Glomerular visceral epithelial cell (primary cell): ENCODE results near the gene KBTBD13.

Experiments
- DNase-seq: peaks from one replicate; pipeline ENCODE4 v3.0.0-alpha.2; 2016; ENCODE audit errors: extremely low spot score

Gene KBTBD13

DNA sequence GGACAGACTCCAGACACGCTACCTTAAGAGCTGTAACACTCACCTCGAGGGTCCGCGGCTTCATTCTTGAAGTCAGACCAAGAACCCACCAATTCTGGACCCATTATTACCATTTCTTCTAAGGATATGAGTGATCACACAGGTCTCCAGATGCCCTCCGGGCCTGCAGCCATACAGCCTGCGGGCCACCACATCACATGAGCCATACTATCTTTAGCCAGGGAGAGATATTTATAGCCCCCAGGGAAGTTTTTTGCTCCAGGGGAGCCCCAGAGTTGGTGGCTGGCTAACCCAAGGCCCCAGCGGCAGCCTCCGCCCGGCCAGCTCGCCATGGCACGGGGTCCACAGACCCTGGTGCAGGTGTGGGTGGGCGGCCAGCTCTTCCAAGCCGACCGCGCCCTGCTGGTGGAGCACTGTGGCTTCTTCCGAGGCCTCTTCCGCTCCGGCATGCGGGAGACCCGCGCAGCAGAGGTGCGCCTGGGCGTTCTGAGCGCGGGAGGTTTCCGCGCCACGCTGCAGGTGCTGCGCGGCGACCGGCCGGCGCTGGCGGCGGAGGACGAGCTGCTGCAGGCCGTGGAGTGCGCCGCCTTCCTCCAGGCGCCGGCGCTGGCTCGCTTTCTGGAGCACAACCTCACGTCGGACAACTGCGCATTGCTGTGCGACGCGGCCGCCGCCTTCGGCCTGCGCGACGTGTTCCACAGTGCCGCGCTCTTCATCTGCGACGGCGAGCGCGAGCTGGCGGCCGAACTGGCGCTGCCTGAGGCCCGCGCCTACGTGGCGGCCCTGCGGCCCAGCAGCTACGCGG lies at the start of gene KBTBD13:
Gene KBTBD13, plus strand, starts transcription at position 261 of the 805 bp plus-strand sequence. Its CDS starts 70 bp downstream, at position 331.
- no peak for DNase-seq

DNA sequence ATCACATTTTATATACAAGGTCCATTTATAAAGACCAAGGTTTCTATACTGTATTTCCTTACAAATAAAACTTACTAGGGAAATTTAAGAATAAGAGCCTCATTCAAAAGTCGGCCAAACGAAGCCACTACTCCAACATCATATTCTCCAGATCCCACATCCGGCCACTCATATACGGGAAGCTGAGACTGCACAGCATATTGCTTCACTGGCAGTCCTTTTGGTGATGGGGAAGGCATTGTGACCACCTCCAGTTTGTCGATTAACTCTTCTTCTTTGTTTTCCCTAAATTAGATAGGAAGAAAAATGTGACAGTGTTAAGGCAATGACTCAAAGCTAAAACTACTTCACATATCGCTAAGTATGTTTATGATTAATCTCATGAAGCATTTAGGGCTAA lies 49.8 kb upstream of the KBTBD13 start:
- DNase-seq, result peak; percentile 51

DNA sequence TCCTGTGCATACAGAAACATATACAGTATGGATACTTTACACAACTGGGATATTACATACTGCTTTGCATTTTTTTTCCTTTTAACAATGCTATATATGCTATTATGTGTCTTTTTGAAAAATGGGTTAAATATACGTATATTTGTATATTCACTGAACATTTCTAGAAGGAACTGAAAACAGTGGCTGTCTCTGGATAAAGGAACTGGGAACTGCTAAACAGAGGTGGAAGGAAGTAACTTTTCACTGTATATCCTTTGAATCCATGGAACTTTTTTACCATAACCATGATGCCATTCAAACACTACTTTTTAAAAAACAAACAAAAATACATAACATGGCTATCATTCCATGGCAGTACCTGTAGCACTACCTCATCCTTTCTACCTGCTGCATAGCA lies 49.0 kb upstream of the KBTBD13 start:
- no peak for DNase-seq

DNA sequence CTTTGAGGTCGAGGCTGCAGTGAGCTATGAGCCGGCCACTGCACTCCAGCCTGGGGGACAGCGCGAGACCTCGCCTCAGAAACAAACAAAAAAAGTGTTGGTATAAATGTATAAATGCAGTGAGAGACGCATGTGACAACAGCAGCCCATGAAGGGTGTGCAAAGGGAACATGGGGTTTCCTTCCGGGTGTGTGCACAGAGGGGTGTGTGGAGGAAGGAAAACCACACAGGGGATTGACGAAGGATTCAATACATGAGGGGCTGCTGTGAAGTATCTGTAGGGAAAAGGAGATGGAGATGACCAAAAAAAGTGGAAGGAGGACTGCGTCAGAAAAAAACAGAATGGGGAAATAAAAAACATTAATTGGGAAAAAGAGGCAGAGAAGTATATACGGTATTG lies 48.2 kb upstream of the KBTBD13 start:
- DNase-seq, result no peak

DNA sequence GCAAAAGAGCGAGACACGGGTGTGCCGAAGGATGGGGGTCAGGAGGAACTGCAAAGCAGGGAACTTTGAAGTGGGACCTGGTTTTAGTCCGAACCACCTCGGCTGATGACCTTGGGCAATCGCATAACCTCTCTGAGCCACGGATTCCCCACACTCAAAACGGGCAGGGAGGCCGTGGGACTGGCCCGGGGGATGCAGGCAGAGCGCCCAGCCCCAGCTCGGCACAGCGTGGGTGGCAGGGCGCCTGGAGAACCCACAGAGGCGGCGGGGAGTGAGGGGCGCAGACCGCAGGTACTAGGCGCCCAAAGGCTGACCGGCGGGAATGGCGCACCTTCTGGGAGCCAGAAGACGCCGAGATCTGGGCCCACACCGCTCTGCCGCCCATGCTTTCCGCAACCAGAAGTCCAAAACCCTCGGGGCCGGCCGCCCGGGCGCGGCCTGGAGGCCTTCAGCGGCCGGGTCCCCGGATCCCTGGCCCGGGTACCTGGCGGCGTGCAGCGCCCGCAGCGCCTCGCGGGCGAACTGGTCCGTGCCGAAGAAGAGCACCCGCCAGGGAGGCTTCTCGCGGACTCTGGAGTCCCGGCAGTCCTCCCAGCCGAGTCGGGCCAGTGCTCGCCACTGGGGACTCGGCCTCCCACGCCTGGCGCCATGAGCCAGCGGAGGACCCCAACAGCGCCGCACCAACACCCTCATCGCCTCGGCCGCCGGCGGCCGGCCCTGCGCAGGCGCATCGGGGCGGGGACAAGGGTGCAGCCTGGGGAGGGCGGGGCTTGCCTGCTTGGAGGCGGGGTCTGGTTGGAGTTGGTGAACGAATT lies 47.4 kb upstream of the KBTBD13 start, which contains the start of gene MTFMT:
Gene MTFMT, minus strand, starts transcription at position 719 of the 815 bp plus-strand sequence. Its CDS starts 26 bp downstream, at position 693.
- peak; percentile 86 for DNase-seq

DNA sequence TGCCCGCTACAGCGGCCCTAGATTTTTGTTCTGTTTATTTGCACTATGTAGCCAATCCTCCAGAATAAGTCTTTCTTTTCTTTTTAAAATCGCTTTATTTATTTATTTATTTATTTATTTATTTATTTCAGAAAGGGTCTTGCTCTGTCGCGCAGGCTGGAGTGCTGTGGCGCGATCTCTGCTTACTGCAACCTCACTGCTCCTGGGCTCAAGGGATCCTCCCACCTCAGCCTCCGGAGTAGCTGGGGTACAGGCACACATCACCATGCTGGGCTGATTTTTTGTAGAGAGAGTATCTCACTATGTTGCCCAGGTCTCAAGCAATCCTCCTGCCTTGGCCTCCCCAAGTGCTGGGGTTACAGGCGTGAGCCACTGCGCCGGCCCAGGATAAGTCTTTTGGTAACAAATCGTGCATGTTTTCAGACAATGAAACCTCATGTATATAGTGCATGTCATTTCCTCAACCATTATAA lies 46.8 kb upstream of the KBTBD13 start:
- DNase-seq, result no peak

DNA sequence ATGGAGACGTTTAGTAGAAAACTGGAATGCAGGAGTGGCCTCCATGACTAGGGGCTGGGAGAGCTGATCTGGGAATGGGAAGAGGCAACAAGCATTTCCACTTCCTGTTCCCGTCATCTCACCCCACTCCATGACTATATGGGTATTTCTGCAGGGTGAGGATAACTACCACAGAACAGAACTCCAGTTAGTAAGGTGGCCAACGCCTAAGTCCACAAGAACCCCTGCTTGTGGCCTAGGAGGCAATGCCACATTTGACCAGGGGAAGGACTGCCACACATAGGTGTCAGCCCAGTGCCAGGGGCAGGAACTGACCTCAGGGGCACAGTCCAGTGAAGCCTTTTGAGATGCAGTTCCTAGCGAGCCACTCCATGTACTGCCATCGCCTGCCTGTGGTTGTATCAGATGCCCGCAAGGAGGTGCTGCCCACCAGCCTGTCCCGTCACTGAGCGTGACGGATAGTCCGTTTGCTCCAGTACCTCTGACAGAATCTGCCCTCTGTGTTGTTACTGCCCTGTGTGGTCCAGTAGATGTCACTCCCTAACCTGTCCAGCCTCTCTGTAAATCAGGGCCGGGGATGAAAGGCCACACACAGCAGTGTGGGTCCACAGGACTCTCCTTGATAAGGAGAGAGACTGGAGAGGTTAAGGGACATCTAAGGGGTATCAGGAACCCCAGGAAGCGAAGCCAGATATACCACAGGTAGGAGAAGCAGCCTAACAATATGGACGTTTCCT lies 43.6 kb upstream of the KBTBD13 start:
- DNase-seq, result peak; percentile 89

DNA sequence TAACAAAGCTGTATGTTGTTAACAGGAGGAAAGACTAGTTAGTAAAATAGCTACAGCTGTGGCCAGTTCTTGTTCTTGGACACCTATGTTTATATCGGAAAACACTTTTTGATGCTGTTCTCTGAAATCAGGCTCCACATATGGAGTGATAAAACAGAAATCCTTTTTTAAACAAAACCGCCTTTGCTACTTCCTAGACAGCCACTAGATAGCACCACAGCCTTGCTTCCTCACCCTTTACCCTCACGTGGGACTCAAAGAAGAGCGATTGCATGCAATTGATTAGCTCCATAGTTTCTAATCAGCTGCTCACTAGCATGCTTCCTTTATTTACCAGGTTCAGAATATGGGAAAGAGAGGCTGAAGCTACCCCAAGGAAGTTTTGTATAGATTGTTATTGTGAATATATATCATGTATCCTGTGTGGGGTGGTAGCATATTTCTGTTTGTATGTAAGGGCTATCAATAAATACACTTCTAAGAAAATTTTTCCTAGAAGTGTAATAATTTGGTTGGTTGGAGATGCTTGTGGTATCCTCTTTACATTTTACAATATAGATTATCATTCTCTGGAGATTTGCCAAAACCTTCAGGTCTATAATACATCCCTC lies 42.8 kb upstream of the KBTBD13 start:
- peak; percentile 38 for DNase-seq

DNA sequence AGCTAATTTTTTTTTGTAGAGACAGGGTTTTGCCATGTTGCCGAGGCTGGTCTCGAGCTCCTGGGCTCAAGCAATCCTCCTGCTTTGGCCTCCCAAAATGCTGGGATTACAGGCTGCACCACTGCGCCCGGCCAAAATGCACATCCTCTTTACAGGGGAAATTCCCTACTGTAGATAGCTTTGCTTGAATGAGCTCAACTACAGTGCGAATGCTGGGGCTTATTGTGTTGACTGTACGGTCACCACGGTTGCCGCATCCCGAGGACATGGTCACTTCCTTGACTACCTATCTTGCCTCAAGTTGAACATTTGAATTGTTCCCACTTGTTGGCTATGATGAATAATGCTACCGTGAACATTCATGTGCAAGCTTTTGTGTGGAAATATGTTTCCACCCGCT lies 41.8 kb upstream of the KBTBD13 start:
- no peak for DNase-seq

DNA sequence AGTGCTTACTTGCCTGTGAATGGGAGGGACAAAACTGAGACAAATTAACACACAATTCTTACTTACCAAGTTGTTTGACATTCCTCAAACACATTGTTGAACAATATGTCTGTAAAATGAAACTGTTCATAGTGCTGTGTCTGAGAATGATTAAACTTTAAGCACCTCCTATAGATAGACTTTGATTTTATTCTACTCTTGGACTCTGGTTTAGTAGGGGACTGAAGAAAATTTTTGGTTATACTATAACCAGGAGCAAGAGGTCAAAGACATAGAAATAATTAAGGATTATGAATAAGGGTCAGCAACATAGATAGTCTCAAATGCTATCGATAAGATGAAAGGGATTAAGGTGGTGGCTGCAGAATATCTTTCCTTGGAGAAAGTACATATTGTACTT lies 39.2 kb upstream of the KBTBD13 start:
- no peak for DNase-seq

DNA sequence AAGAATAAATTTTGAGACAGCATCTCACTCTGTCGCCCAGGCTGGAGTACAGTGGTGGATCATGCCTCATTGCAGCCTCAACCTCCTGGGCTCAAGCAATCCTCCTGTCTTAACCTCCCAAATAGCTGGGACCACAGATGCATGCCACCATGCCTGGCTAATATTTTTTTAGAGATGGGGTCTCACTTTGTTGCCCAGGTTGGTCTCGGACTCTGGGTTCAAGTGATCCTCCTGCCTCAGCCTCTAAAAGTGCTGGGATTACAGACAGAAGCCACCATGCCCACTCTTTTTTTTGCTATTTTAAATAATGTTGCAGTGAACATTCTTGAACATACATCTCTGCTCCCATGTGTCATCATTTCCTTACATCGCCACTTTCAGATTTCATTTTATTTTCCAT lies 38.1 kb upstream of the KBTBD13 start:
- no peak for DNase-seq

DNA sequence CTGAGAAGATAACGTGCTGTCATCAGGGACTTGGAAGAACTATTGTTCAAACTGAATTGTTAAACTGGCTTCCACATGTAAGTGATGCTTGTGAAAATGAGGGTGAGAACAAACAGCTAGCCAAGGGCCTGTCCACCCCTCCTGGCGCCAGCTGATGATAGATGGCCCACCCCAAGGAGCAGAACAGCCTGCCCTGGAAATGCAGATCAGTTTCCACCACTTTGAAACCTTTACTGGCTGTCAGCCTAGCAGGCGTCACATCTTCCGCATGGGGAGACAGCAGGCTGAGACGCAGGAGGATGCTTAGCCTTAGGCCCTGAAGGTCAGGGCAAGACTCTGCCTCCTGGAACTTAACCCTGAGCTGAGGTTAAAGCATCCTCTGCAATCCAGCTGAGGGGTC lies 37.7 kb upstream of the KBTBD13 start:
- DNase-seq, result no peak

DNA sequence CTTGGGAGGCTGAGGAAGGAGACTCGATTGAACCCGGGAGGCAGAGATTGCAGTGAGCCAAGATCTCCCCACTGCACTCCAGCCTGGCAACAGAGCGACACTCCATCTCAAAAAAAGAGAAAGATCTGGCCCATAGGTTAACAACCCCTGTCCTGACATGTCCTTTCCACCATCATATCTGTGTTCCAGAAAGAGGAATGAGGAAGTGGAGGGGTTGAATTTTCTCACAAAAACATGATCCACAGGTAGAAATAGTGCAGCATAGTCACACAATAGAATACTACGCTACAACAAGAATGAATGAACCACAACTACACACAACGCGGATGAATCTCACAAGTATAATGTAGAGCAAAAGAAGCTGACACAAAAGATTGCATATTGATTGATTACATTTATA lies 36.1 kb upstream of the KBTBD13 start:
- no peak for DNase-seq

DNA sequence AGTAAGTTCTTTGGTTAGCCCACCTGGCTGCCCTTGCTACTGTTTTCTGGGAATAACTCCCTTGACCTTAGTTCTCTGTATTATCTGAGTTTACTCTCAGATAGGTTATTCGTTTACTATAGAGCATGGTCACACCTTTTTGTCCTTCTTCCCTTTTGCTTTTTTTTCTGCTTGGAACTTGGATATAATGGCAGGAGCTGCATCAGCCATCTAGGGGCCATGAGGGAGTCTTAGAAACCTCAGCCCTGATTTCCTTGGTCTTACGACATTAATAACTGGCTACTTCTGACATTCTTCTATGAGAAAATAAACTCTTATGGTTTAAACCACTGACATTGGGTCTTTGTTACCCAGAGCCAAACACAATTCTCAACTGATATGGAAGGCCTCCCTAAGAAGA lies 34.8 kb upstream of the KBTBD13 start:
- DNase-seq, result no peak

DNA sequence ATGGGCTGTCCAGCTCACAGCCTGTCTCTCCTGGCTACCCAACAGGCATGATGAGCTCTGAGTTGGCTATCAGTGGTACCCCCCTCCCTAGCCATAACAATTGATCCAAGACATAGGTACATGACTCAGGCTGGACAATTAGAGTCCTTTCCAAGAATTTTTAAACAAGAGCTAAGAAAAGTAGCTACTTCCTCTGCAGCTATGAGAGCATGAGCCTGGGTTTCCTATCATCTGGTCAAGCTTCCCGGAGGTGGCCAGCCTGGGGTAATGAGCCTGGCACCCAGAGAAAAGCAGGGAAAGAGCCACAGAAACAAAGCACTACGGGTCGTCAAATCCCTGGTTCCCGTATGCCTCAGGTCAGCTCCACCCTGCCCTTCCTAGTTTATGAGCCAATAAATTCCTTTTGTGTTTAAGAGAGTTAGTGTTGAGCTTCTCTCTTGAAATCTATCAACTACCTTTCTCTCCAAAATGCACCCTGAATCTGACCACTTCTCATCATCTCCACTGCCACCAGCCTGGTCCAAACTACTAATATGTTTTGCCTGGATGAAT lies 33.7 kb upstream of the KBTBD13 start:
- DNase-seq, result no peak

DNA sequence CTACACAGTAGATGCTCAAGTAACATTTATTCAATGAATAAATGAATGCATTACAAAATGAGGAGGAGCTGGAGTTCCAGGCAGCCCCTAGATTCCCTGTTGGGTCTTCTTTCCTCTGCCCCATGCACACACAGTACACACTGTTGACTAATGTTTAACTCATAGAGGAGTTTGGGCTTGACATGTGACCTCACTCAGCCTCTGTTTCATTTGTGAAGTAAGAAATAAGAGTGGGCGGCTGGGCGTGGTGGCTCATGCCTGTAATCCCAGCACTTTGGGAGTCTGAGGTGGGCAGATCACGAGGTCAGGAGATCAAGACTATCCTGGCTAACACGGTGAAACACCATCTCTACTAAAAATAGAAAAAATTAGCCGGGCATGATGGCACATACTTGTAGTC lies 32.3 kb upstream of the KBTBD13 start:
- peak; percentile 59 for DNase-seq

DNA sequence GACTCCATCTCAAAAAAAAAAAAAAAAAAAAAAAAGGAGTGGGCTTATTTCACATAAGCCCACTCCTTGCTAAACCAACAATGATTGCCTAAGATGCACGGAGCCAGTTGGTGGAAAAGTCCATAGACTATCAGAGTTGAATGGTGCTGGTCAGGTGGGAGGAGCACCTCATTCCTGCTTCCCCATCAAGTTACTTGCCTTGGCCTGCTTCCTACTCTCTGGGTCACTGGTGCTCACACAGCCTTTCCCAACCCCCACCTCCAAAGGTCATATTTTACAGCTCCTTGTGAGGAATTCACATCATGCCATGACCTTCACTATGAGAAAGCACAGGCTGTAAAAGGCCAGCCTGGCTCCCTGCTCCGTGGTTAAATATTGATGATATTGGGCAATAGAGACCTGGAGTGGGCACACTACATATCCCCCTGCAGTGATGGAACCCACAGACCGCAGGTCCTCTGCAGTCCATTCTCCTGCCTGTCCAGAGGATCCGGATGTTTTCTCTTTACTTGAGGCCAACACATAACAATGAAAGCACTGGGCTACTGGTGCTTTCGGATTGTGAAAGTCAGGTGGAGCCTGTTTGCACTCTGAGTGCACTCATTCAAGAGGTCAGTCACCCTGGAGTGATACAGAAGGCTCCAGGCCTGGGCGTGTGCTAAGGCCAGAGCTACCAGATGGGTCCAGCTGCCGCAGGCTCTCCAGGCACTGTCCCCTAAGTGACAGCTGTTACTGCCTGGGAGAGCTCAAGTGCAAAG lies 31.6 kb upstream of the KBTBD13 start, which contains the start of gene SLC51B:
Gene SLC51B, plus strand, starts transcription at position 664 of the 758 bp plus-strand sequence. CDS start 4,618 bp downstream, outside the sequence.
- DNase-seq, result peak; percentile 26

DNA sequence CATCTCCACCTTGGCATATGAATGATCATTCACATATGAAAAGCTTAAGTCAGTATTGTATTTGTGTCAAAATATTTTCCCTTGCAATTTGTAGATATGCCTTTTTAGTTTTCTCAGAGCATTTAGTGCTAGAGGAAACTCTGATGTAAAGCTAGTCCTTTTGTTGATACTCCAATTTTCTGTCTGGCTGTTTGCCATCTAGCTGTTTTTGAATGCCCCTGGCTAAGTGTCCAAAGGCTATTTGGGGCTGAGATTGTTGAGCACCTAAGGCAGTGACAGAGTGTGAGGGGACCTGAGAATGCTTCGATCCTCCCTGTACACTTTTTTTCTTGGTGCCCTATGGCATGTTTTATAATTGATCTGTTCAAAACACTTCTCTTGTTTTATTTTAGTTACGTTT lies 28.3 kb upstream of the KBTBD13 start:
- no peak for DNase-seq

DNA sequence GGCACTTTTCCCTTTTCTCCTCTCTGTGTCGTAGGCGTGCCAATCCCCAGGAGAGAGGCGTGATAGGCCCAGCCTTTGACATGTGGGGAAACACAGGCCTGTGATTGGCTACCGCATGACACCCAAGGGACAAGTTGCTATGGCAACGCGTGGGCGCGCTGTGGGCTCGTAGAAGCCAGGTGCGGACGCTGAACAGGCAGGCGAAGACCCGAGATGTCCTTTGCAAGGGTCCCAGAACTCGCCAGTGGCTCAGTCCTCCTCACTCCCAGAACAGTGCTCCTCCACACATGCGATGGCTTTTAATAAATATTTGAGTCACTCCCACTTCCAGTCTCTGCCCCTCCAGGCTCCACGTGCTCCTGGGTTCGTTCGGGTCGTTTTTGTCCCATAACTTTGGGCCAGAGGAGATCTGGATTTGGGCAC lies 27.1 kb upstream of the KBTBD13 start:
- peak; percentile 57 for DNase-seq

DNA sequence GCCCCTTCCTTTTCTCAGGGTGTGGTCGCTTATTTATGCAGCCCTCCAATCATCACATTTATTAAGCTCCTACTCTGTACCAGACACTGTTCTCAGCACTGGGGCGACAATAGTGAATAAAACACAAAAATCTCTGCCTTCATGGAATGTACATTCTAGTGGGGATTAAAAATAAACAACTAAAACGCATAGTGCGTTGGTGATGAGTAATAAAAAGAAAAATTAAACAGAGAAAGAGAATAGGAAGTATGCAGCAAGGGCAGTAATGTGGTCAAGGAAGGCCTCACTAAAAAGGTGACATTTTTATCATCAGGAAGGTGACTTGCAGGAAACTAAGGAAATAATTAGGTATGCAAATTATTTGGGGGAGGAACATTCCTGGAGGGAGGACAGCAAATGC lies 26.3 kb upstream of the KBTBD13 start:
- DNase-seq, result no peak
